Measurements from ENCODE around the gene AGPAT4.
"Not testable (repeated sequence)": the region's sequence is repeated elsewhere in the genome, so short reads cannot be mapped to it uniquely, and the experiment has no call there.

AGPAT4 gene

DNA sequence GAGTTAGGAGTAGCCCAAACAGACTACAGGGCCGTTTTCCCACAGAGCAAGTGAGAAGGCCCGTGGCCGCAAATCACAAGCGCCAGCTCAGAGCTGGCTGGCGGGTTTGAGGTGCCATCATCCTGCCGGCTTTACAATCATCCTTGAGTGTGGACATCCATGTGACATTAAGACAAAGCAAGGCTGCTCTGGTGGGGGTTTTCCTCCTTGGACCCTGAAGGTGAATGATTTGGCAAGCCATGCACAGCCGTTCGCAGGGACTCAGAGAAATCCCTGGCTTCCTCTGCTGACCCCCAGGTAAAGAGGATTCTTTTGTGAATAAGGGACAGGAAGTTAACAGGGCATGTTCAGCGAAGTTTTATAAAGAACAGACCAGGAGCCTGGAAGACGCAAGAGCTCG is 137.2 kb downstream of the AGPAT4 start:
- no peak for DNase-seq

DNA sequence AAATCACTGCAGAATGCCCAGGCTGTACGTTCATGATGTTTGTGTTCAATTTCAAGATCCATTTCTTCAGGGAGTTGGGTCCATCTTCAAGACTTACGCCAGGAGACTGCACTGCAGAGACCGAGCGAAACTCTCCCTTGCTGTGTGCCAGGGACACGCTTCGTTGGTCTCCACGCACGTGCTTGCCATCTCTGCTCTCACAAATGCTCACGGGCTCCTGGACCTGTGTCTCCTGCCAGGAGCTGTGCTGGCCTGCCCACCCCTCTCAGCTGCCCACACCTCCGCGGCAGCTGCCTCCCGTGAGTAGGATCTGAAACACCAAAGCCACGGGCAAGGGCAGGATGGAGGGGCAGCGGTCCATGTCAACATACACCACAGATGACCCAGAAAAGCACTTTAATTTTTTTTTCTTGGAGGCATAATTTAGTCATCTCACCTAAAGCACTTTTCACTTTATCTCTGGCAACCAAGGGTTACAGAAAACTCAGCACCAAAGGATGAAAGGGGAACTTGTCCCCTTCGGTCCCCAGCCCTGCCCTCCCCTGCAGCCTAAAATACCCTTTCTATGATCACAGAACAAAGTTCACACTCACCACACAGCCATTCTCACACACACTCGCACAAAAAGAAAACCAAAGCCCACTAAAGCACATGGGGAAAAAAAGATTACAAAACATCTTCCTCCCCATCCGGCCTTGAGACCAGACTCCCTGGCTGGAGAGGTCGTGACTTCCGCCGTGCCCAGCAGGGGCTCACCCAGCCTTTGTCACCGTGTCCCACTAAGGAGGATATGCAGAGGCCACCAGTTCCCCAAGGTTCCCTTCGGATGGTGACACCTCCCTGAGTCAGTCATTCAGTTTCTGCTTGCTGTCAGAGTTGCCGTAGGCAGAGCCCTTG is 137.9 kb downstream of the AGPAT4 start:
- no peak for DNase-seq

- DNase-seq = no peak
Measured at GRCh38 chr6:161134550-161135298, 139.1 kb downstream of the AGPAT4 start.

GRCh38 chr6:161133963-161134362 is 139.9 kb downstream of the AGPAT4 start:
- no peak for DNase-seq

GRCh38 chr6:161132384-161132783 is 141.5 kb downstream of the AGPAT4 start:
- no peak for DNase-seq

GRCh38 chr6:161130967-161131766 is 142.7 kb downstream of the AGPAT4 start:
- no peak for DNase-seq

DNA sequence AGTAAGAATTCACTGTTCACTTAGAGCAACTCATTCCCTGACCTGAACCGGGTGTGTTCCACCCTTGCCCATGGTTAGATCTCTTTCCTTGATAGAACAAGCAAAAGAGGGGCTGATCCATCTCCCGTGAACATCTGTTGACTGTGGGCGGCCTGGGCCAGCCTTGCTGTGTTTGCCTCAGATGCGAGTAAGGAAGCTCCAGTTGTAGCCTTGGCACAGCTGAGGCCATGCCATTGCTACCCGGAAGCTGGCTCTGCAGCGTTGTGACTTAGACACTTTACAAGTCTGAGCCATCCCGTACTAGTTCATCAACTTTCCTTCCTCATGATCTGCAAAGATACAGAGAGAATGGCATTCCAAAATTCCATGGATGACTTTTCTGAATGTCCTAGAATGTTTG is 143.3 kb downstream of the AGPAT4 start:
- DNase-seq = no peak

GRCh38 chr6:161128680-161129196 is 145.1 kb downstream of the AGPAT4 start:
- DNase-seq = no peak

GRCh38 chr6:161128230-161128629 is 145.6 kb downstream of the AGPAT4 start:
- DNase-seq = no peak

GRCh38 chr6:161127071-161127740 is 146.7 kb downstream of the AGPAT4 start:
- DNase-seq = no peak

GRCh38 chr6:161125591-161125990 is 148.3 kb downstream of the AGPAT4 start:
- no peak for DNase-seq

- DNase-seq = not testable (repeated sequence)
Measured at GRCh38 chr6:161123319-161123718, 150.5 kb downstream of the AGPAT4 start.

DNA sequence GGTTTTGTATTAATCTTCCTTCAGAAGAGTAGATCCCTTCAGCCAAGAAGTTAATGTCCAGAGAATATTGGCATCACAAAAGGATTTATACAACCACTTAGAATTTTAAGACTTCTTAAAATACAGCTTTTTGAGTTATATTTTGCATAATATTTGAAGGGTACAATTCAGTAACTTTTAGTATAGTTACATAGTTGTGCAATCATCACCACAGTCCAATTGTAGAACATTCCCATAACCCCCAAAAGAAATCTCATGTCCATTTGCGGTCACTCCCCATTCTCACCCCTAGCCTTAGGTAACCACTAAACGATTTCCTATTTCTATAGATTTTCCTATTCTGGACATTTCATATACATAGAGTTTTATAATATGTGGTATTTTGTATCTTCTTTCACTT is 155.9 kb downstream of the AGPAT4 start:
- no peak for DNase-seq

DNA sequence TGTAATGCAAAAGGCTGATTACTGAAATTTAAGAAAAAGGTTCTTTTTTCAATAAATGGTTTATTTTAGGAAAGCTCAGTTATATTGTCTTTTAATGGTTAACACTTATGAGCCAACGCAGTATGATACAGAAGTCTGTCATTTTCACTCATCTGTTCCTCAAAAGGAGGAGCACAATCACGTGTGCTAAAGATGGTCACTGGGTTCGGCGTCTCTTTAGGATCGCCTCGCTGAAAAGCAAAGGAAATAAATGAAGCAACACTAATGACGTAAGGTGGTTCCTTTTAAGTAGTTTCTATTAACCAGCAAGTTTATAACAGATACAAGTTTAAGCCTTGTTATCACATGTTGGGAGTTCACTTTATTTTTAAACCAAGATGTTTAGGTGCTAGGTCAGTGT is 156.6 kb downstream of the AGPAT4 start:
- DNase-seq = no peak

- no peak for DNase-seq
Measured at GRCh38 chr6:161116554-161116953, 157.3 kb downstream of the AGPAT4 start.

- DNase-seq = no peak
Measured at GRCh38 chr6:161115468-161115867, 158.4 kb downstream of the AGPAT4 start.

DNA sequence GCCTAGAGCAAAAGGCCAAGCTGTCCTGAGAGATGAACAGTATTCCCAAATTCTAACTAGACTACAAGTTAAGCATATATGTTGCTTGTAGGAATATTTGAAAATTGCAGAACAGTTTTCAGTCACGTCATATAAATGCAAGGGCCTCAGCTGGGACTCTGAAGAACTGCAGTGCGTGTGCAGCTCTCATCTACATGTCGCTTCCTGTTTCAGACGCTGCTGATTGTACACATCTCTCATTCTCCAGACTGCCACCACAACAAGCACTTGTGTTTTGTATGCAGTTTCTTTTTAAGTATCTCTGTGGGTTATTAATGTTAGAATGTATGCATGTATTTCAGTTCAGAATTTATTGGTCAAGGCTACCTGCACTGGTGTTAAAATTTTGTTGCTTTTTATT is 162.6 kb downstream of the AGPAT4 start:
- no peak for DNase-seq

DNA sequence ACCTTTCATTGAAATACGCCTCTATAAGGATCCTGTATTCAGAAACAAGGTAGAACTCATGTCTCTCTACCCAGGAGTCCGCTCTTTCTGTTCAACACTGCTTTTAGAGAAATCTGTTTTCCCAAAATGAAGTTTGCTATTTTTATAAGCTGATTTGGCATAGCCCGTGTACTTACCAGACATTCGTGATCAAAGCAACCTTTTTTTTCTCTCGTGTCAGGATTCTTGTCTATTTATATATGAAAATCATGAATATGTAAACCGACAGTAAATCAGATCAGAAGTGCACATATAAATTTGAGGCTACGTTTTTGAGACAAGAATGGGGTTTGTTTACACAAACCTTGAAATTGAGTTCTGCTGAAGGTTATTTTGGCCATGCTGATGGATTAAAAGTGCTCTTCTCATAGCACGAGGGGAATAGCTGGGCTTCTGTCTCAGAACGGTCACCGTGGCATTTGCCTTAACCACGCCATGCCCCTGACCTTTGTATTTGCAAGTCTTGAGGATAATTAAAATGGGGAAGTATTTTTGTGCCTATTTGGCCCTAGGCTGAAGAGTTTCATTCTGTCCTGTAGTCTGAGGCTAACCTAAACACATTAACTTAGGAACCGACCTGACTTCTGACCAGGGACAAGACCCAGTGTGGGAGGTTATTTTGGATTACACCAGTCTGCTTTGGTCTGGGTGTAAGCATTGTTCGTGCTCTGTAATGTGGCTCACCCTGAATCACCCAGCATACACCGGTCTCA is 163.7 kb downstream of the AGPAT4 start:
- no peak for DNase-seq

DNA sequence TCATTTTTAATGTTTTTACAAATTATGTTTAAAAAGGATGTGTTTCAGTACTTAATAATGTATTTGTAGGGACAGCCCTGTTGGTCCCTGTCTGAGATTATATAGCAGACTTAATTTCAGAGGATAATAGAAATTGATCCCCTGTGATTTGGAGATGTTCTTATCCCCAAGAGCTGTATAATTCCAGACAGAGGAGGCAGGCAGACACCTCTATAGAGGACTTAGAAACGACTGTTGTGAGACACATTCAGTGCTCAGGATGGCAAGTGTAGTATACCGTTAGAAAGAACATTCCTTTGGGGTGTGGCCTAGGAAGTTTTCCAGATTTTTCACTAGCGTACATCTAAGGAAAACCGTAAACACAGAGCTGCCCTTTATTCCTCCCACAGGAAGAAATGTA is 164.5 kb downstream of the AGPAT4 start:
- DNase-seq = no peak

GRCh38 chr6:161108916-161109315 is 164.9 kb downstream of the AGPAT4 start:
- no peak for DNase-seq
